NB4 (cell line): ENCODE measurements around the gene FOXJ3.

ENCODE experiments used
- CTCF ChIP-seq: IDR thresholded peaks from one replicate; pipeline ENCODE4 v1.5.1; 2012; ENCODE audit warnings: low read depth, low read length
- MYC ChIP-seq: IDR thresholded peaks from 2 replicates; pipeline ENCODE4 v1.6.1; 2011; ENCODE audit warnings: low read depth, low read length
- POLR2A ChIP-seq: IDR thresholded peaks from 2 replicates; pipeline ENCODE4 v1.6.1; 2011; ENCODE audit warnings: mild to moderate bottlenecking; ENCODE audit not compliant: insufficient read length; ENCODE audit errors: extremely low read depth

- TF ChIP-seq CTCF (no peak), POLR2A (no peak), MYC (no peak)
These were observed 14.3 kb downstream of the FOXJ3 start for GRCh38 chr1:42320708-42321107.
